Kidney (tissue), 14 donors: Measurements from ENCODE around the gene TXLNG. TPM values are rescaled to one million over a fixed set of nuclear protein-coding genes. Genes with fewer than 3 reads are reported as not detected.

Experiments used
- DNase-seq, 5 donors: peaks; one replicate each; pipeline ENCODE4 v3.0.0-alpha.2; 2013 to 2020
- FAIRE-seq: peaks from 2 replicates; lab custom pipeline; 2012; peaks lifted over from hg19 to GRCh38; lab: Jason Lieb, UNC
- H3K27ac ChIP-seq, 2 donors: one replicate each; pipeline ENCODE4 v1.7.0; 2013; ENCODE audit warnings: low read depth in 2 of 2, low read length in 2 of 2, inconsistent platforms in 1 of 2
- H3K27me3 ChIP-seq: one replicate; pipeline ENCODE4 v1.7.1; 2013; ENCODE audit warnings: low read length, inconsistent platforms; ENCODE audit not compliant: control insufficient read depth, insufficient read depth
- H3K36me3 ChIP-seq, 3 donors: one replicate each; pipeline versions ENCODE4 v1.7.0 to v1.7.1; 2013; ENCODE audit warnings: low read length in 3 of 3, control low read depth in 1 of 3, inconsistent platforms in 1 of 3; ENCODE audit not compliant: insufficient read depth in 3 of 3, control insufficient read depth in 2 of 3
- H3K4me1 ChIP-seq, 3 donors: one replicate each; pipeline versions ENCODE4 v1.7.0 to v1.7.1; 2013; ENCODE audit warnings: low read length in 3 of 3, inconsistent platforms in 1 of 3, low read depth in 1 of 3; ENCODE audit not compliant: control insufficient read depth in 2 of 3, insufficient read depth in 2 of 3
- H3K4me3 ChIP-seq, 3 donors: one replicate each; pipeline versions ENCODE4 v1.7.0 to v1.8.1; 2013; ENCODE audit warnings: low read length in 3 of 3, control low read depth in 1 of 3, inconsistent platforms in 1 of 3
- H3K9ac ChIP-seq, 3 donors: one replicate each; pipeline versions ENCODE4 v1.7.0 to v1.7.1; 2013; ENCODE audit warnings: low read length in 3 of 3, control low read depth in 1 of 3, inconsistent platforms in 1 of 3
- H3K9me3 ChIP-seq, 3 donors: one replicate each; pipeline versions ENCODE4 v1.7.0 to v1.7.1; 2013; ENCODE audit warnings: low read length in 3 of 3, control low read depth in 1 of 3, inconsistent platforms in 1 of 3; ENCODE audit not compliant: control insufficient read depth in 2 of 3, insufficient read depth in 1 of 3
- intact Hi-C: fragments of 100-400 bp; cut with DNase I; formaldehyde crosslinking; loops from one replicate; pipeline ENCODE4 v1.11.1; 2022
- polyA plus RNA-seq: library from polyadenylated mRNA; stranded (reverse); fragments of 350-450 nt; fragmentation: Illumina TruSeq; extraction: RNeasy Lipid Tissue Mini Kit (QIAGEN cat#74804); gene quantifications from one replicate; pipeline ENCODE4 v1.2.3, GENCODE V29; 2014; ENCODE audit warnings: low read depth, low replicate concordance; ENCODE audit not compliant: insufficient read depth
- total RNA-seq: library from RNA; stranded (reverse); fragmentation: NEBNext Ultra II Directional; extraction: Animal tissue kit (Norgen Biotek cat#: 25700); gene quantifications from one replicate; pipeline ENCODE4 v1.2.1, GENCODE V29; 2021
- TF ChIP-seq, protein P1 (sequence below): IDR thresholded peaks from 3 replicates; pipeline ENCODE4 v1.5.1; 2012; ENCODE audit warnings: mild to moderate bottlenecking, moderate library complexity, borderline replicate concordance; ENCODE audit not compliant: insufficient read depth; ENCODE audit errors: extremely low read depth
- donor health status: control.
- donor health status: control.
- donor health status: control.
- donor health status: control.
- donor health status: control.
- donor health status: DM: yes; HTN: yes; CAD: no.
- donor health status: Normal renal cell carcinoma (clear cell type).

Gene TXLNG
- total and polyA plus RNA-seq, 2 donors from 2014 or later, result 5.9 to 12.3 TPM

DNA sequence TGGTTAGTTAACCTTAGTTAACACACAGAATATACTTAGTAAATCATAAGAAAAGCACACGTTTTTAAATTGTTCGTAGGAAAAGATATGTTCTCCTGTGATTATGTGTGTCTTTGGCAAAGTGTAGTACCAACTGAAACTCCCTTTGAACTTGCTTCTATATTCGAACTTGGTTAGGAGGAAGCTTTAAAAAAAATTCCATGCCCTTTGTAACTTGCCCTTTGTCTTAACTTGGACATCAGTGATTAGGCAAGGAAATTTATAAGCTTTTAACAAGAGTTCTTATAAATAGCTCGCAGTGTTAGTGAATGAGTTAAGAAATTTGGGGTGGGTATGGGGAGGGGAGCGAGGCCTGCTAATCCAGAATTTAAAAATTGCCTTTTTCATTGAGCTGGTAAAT is 33.4 kb downstream of the TXLNG start:
- no peaks in the 10 kb centered on the region for H3K9me3 ChIP-seq
- H3K4me1 ChIP-seq, result peaks cover 0 to 3% (median 0%) of the 10 kb centered on the region in 3 donors
- peak; percentile 83 for FAIRE-seq
- H3K9ac ChIP-seq, result no peak overlapping the region
- intact Hi-C loops, result no loop called here
- no peak overlapping the region for H3K4me3 ChIP-seq
- DNase-seq, result no peak
- peaks cover 0 to 2% (median 0%) of the 10 kb centered on the region in 3 donors for H3K36me3 ChIP-seq
- no peak overlapping the region for H3K27ac ChIP-seq
- no peaks in the 10 kb centered on the region for H3K27me3 ChIP-seq
- TF ChIP-seq, protein P1, sequence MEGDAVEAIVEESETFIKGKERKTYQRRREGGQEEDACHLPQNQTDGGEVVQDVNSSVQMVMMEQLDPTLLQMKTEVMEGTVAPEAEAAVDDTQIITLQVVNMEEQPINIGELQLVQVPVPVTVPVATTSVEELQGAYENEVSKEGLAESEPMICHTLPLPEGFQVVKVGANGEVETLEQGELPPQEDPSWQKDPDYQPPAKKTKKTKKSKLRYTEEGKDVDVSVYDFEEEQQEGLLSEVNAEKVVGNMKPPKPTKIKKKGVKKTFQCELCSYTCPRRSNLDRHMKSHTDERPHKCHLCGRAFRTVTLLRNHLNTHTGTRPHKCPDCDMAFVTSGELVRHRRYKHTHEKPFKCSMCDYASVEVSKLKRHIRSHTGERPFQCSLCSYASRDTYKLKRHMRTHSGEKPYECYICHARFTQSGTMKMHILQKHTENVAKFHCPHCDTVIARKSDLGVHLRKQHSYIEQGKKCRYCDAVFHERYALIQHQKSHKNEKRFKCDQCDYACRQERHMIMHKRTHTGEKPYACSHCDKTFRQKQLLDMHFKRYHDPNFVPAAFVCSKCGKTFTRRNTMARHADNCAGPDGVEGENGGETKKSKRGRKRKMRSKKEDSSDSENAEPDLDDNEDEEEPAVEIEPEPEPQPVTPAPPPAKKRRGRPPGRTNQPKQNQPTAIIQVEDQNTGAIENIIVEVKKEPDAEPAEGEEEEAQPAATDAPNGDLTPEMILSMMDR, result no peak

DNA sequence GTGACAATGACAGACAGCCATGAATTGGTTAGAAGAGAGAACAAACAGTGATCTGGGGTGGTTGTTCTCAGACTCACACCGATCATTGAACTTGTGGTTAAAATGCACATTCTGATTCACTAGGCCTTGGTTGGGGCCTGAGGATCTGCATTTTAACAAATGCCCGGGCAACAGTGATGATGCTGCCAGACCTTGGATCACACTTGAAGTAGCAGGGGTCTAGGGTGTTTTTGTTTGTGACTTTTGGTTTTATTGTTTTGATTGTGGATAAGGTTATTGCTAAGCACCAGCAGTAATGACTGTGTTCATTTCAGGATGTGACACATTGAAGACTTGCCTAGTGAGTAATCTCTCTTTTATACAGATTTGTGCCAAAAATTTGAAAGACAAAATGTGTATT is 36.5 kb downstream of the TXLNG start:
- Histone ChIP-seq H3K4me1 (peaks cover 0 to 3% (median 0%) of the 10 kb centered on the region in 3 donors), H3K27ac (no peak overlapping the region), H3K4me3 (no peak overlapping the region), H3K27me3 (peaks cover 2% of the 10 kb centered on the region), H3K36me3 (peaks cover 0 to 2% (median 0%) of the 10 kb centered on the region in 3 donors), H3K9ac (no peak overlapping the region), H3K9me3 (no peaks in the 10 kb centered on the region)
- no peak for DNase-seq
- TF ChIP-seq, protein P1, result no peak
- no peak for FAIRE-seq
- intact Hi-C loops, result no loop called here

DNA sequence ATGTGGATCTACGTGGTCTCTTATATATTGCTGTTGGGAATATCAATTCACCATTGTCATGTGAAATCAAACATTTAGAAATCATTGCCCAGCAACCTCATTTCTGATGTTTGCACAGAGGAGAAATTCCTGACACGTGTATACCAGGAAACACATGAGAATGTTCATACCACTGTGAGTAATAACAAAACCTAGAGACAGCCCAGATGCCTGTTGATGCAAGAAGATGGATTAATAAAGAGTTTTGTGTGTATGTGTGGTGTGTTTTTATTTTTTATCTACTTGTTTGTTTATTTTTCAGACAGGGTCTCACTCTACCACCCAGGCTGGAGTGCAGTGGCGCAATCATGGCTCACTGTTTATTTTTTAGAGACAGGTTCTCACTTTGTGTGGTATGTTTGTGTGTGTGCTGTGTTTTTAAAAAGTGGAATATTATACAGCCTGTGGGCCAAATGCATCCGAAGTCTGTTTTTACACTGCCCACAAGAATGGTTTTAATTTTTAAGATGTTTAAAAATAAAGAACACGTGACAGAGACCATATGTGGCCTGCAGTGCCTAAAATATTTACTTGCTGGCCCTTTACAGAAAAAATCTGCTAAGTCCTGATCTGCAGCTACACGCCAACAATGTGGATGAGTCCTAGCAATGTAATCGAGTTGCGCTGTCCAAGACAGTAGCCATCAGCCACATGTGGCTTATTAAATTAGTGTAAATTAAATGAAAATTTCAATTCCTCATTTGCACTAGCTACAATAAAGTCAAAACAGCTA is 39.2 kb downstream of the TXLNG start:
- intact Hi-C loops, result no loop called here
- TF ChIP-seq, protein P1, result no peak
- H3K9ac ChIP-seq, result no peak overlapping the region
- FAIRE-seq, result no peak
- peaks cover 2% of the 10 kb centered on the region for H3K27me3 ChIP-seq
- no peaks in the 10 kb centered on the region for H3K9me3 ChIP-seq
- no peak for DNase-seq
- H3K4me1 ChIP-seq, result no peaks in the 10 kb centered on the region
- no peak overlapping the region for H3K27ac ChIP-seq
- no peak overlapping the region for H3K4me3 ChIP-seq
- H3K36me3 ChIP-seq, result peaks cover 0 to 4% (median 2%) of the 10 kb centered on the region in 3 donors
